PC-9 (cell line): Measurements from ENCODE around the gene CACHD1.

Experiments
- CTCF ChIP-seq: fragments of 200-600 bp; sonication (generic); conservative IDR thresholded peaks from 2 replicates; pipeline ENCODE4 v1.6.1; 2017; ENCODE audit warnings: mixed run types, antibody characterized with exemption, mild to moderate bottlenecking, moderate library complexity
- EZH2 ChIP-seq: fragments of 200-600 bp; sonication (generic); IDR thresholded peaks from 2 replicates; pipeline ENCODE4 v1.8.0; 2017; ENCODE audit warnings: antibody characterized with exemption, low read depth

DNA sequence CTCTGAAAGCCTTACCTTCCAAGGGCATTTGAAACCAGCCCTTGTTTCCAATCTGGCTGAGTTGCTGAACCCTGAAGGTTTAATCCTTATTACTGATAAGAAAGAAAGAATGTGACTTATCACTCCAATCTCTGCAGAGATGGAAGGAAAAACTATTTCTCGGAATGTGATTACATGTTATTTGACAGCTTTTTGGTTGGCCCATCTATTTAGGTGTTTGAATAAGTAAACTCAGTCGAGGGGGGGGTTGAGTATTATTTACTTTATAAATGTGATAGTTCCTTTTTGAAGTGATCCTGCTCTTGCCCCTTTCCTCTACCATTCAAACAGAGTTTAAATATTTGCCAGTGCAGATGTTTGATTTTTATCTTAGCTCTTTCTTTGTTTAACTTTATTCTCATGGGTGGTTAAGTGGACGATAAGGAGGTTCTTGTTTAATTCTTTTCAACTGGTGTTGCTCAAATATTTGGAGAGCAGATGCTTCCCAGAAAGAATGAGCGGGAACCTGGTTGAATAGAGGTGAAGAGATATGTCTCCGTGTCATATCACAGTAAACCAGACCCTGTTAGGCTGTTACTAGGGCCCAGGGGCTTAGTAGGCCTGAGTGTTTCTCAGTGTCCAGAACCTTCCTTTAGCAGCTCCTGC is 126.1 kb downstream of the CACHD1 start:
- TF ChIP-seq CTCF, result no peak
- no peak for TF ChIP-seq EZH2
